Stomach (tissue), 4 donors: ENCODE results near the gene PALM.

Source experiments
- CTCF ChIP-seq, 7 experiments: fragments of 450-650 bp in 4 of 7; fragments of 200-600 bp in 3 of 7; sonication (generic) in 3 of 7; IDR thresholded peaks; one replicate each; pipeline ENCODE4 v1.5.1; 2016 to 2019; ENCODE audit warnings: antibody characterized with exemption in 7 of 7, control low read depth in 2 of 7, mild to moderate bottlenecking in 1 of 7
- POLR2A ChIP-seq, 4 donors: fragments of 450-650 bp; IDR thresholded peaks; one replicate each; pipeline ENCODE4 v1.6.1; 2016; ENCODE audit warnings: antibody characterized with exemption in 4 of 4, control low read depth in 2 of 4, mild to moderate bottlenecking in 1 of 4, moderate library complexity in 1 of 4

- TF ChIP-seq CTCF (IDR thresholded peaks at IDR 0.05): no peak
- TF ChIP-seq POLR2A (IDR thresholded peaks at IDR 0.05): no peak
These were observed 39.5 kb downstream of the PALM start for GRCh38 chr19:748274-748598.
